H9 (cell line): ENCODE data around the gene RELL1. TPM values are rescaled to one million over a fixed set of nuclear protein-coding genes. Genes with fewer than 3 reads are reported as not detected.

Experiments used
- DNase-seq: peaks from one replicate; pipeline ENCODE4 v3.0.0-alpha.2; 2017
- H2AFZ ChIP-seq: one replicate; pipeline ENCODE4 v1.6.1; 2013; ENCODE audit warnings: mild to moderate bottlenecking, low read length, control low read depth, moderate library complexity
- H2AK5ac ChIP-seq: 2 replicates; pipeline ENCODE4 v1.6.1; 2013; ENCODE audit warnings: low read length, control low read depth, mixed read lengths; ENCODE audit not compliant: insufficient read length
- H2BK120ac ChIP-seq: one replicate; pipeline ENCODE4 v1.6.1; 2013; ENCODE audit warnings: low read depth, mild to moderate bottlenecking, low read length, control low read depth, inconsistent platforms; ENCODE audit not compliant: poor library complexity, severe bottlenecking
- H2BK12ac ChIP-seq: 2 replicates; pipeline ENCODE4 v1.6.1; 2013; ENCODE audit warnings: low read length, control low read depth, mixed read lengths, low read depth; ENCODE audit not compliant: insufficient read length
- H2BK15ac ChIP-seq: 2 replicates; pipeline ENCODE4 v1.6.1; 2013; ENCODE audit warnings: low read depth, low read length, control low read depth
- H2BK20ac ChIP-seq: one replicate; pipeline ENCODE4 v1.6.1; 2013; ENCODE audit warnings: low read depth, mild to moderate bottlenecking, low read length, control low read depth, inconsistent platforms; ENCODE audit not compliant: poor library complexity, severe bottlenecking
- H2BK5ac ChIP-seq: 2 replicates; pipeline ENCODE4 v1.6.1; 2013; ENCODE audit warnings: low read length, control low read depth, mixed read lengths; ENCODE audit not compliant: insufficient read length
- H3K14ac ChIP-seq: 2 replicates; pipeline ENCODE4 v1.6.1; 2013; ENCODE audit warnings: low read length, control low read depth; ENCODE audit not compliant: insufficient read depth
- H3K18ac ChIP-seq: 2 replicates; pipeline ENCODE4 v1.6.1; 2013; ENCODE audit warnings: low read depth, mild to moderate bottlenecking, mixed read lengths, low read length, control low read depth; ENCODE audit not compliant: insufficient read length
- H3K23ac ChIP-seq: 2 replicates; pipeline ENCODE4 v1.6.1; 2013; ENCODE audit warnings: low read length, control low read depth, mixed read lengths, low read depth; ENCODE audit not compliant: insufficient read length
- H3K23me2 ChIP-seq: 2 replicates; pipeline ENCODE4 v1.6.1; 2013; ENCODE audit warnings: low read depth, mild to moderate bottlenecking, mixed read lengths, low read length, control low read depth; ENCODE audit not compliant: insufficient read length, poor library complexity, severe bottlenecking
- H3K27ac ChIP-seq: 2 replicates; pipeline ENCODE4 v1.5.1; 2013; ENCODE audit warnings: low read length, control low read depth, mixed read lengths, low read depth; ENCODE audit not compliant: insufficient read length
- H3K27me3 ChIP-seq: 2 replicates; pipeline ENCODE4 v1.6.1; 2013; ENCODE audit warnings: low read length, control low read depth, inconsistent platforms; ENCODE audit not compliant: insufficient read depth
- H3K4ac ChIP-seq: 2 replicates; pipeline ENCODE4 v1.6.1; 2013; ENCODE audit warnings: low read depth, mild to moderate bottlenecking, control low read depth, inconsistent platforms, low read length, moderate library complexity
- H3K4me1 ChIP-seq: 2 replicates; pipeline ENCODE4 v1.6.1; 2013; ENCODE audit warnings: low read length, control low read depth, inconsistent platforms; ENCODE audit not compliant: insufficient read depth
- H3K4me2 ChIP-seq: 2 replicates; pipeline ENCODE4 v1.6.1; 2013; ENCODE audit warnings: low read length, control low read depth, mixed read lengths; ENCODE audit not compliant: insufficient read length, insufficient read depth
- H3K56ac ChIP-seq: 2 replicates; pipeline ENCODE4 v1.6.1; 2013; ENCODE audit warnings: low read depth, mild to moderate bottlenecking, mixed read lengths, low read length, control low read depth; ENCODE audit not compliant: insufficient read length
- H3K79me1 ChIP-seq: 2 replicates; pipeline ENCODE4 v1.6.1; 2013; ENCODE audit warnings: low read depth, mild to moderate bottlenecking, moderate library complexity, low read length, control low read depth, inconsistent platforms; ENCODE audit not compliant: insufficient read depth, poor library complexity, severe bottlenecking
- H3K79me2 ChIP-seq: 2 replicates; pipeline ENCODE4 v1.6.1; 2013; ENCODE audit warnings: low read length, control low read depth, inconsistent platforms; ENCODE audit not compliant: insufficient read depth
- H3K9ac ChIP-seq: 2 replicates; pipeline ENCODE4 v1.6.1; 2013; ENCODE audit warnings: low read length, control low read depth, mixed read lengths; ENCODE audit not compliant: insufficient read length; ENCODE audit errors: extremely low read depth
- H3K9me3 ChIP-seq: one replicate; pipeline ENCODE4 v1.6.1; 2013; ENCODE audit warnings: low read depth, low read length, inconsistent platforms; ENCODE audit not compliant: control insufficient read depth
- H3T11ph ChIP-seq: one replicate; pipeline ENCODE4 v1.6.1; 2013; ENCODE audit warnings: mild to moderate bottlenecking, low read length, control low read depth, inconsistent platforms
- H4K20me1 ChIP-seq: one replicate; pipeline ENCODE4 v1.6.1; 2013; ENCODE audit not compliant: control insufficient read depth, insufficient read length, insufficient read depth
- H4K5ac ChIP-seq: 2 replicates; pipeline ENCODE4 v1.6.1; 2013; ENCODE audit warnings: low read depth, mild to moderate bottlenecking, mixed read lengths, low read length, control low read depth; ENCODE audit not compliant: insufficient read length
- H4K8ac ChIP-seq: replicated peaks from 2 replicates; pipeline ENCODE4 v1.6.1; 2013; ENCODE audit warnings: low read length, control low read depth, mixed read lengths, low read depth; ENCODE audit not compliant: insufficient read length
- H4K91ac ChIP-seq: 2 replicates; pipeline ENCODE4 v1.6.1; 2013; ENCODE audit warnings: low read depth, mild to moderate bottlenecking, moderate library complexity, mixed read lengths, low read length, control low read depth; ENCODE audit not compliant: insufficient read length
- H3K27ac Mint-ChIP-seq, 3 experiments: 2 replicates in 2 of 3; 3 replicates in 1 of 3; pipeline ENCODE4 v1.8.0; 2020 to 2021; ENCODE audit warnings: mixed read lengths in 3 of 3, mild to moderate bottlenecking in 1 of 3, moderate library complexity in 1 of 3
- H3K27me3 Mint-ChIP-seq: 2 replicates; pipeline ENCODE4 v1.8.0; 2021; ENCODE audit warnings: low read depth, mild to moderate bottlenecking, moderate library complexity, mixed read lengths
- H3K36me3 Mint-ChIP-seq, 3 experiments: 2 replicates in 2 of 3; 3 replicates in 1 of 3; pipeline ENCODE4 v1.8.0; 2020 to 2021; ENCODE audit warnings: low read depth in 3 of 3, mixed read lengths in 3 of 3; ENCODE audit not compliant: insufficient read depth in 1 of 3
- H3K4me1 Mint-ChIP-seq, 2 experiments: 2 replicates each; pipeline ENCODE4 v1.8.0; 2020; ENCODE audit warnings: mixed read lengths in 2 of 2
- H3K4me3 Mint-ChIP-seq, 2 experiments: 2 replicates in 1 of 2; 3 replicates in 1 of 2; pipeline ENCODE4 v1.8.0; 2020 to 2021; ENCODE audit warnings: mild to moderate bottlenecking in 2 of 2, mixed read lengths in 2 of 2, moderate library complexity in 1 of 2
- H3K9me3 Mint-ChIP-seq, 2 experiments: 2 replicates in 1 of 2; 3 replicates in 1 of 2; pipeline ENCODE4 v1.8.0; 2020; ENCODE audit warnings: mild to moderate bottlenecking in 2 of 2, mixed read lengths in 2 of 2, moderate library complexity in 1 of 2
- CTCF ChIP-seq: fragments of 200-600 bp; sonication (generic); conservative IDR thresholded peaks from 3 replicates; pipeline ENCODE4 v1.8.0; 2021; ENCODE audit warnings: antibody characterized with exemption, mild to moderate bottlenecking
- WGBS: extraction: QIAGEN DNeasy Blood & Tissue Kit; methylation state at CpG from one replicate; pipeline ENCODE4 v1.1.7; 2013; ENCODE audit warnings: missing lambda C conversion rate, low lambda C conversion rate, mixed read lengths; ENCODE audit not compliant: insufficient read length; ENCODE audit errors: extremely low coverage; 5-methylcytosine and 5-hydroxymethylcytosine counted together
- total RNA-seq: library from RNA; stranded (reverse); gene quantifications from 2 replicates; pipeline ENCODE4 v1.2.1, GENCODE V29; 2021

The RELL1 gene
- total RNA-seq, 1 experiment from 2014 or later, result 10.8 TPM

- Histone ChIP-seq H2BK15ac (no peak overlapping the region), H4K91ac (no peak overlapping the region), H3K79me1 (no peaks in the 10 kb centered on the region), H3K14ac (no peak overlapping the region), H4K20me1 (no peaks in the 10 kb centered on the region), H3K27ac (no peak overlapping the region), H3K9ac (no peak overlapping the region), H3T11ph (no peak overlapping the region), H4K5ac (no peak overlapping the region), H2BK20ac (no peak overlapping the region), H3K4me1 (no peaks in the 10 kb centered on the region), H3K4me2 (no peak overlapping the region), H3K18ac (no peak overlapping the region), H2AK5ac (no peak overlapping the region), H3K79me2 (no peaks in the 10 kb centered on the region; the same call in 1 of the 2 replicates), H2AFZ (no peak overlapping the region), H3K9me3 (no peaks in the 10 kb centered on the region), H3K23ac (no peak overlapping the region), H3K4ac (no peak overlapping the region), H3K56ac (no peak overlapping the region), H4K8ac (no peak overlapping the region), H3K27me3 (no peaks in the 10 kb centered on the region), H2BK12ac (no peak overlapping the region), H3K23me2 (no peaks in the 10 kb centered on the region), H2BK120ac (no peak overlapping the region), H2BK5ac (no peak overlapping the region)
- H3K27ac Mint-ChIP-seq, result no peak overlapping the region
- no peaks in the 10 kb centered on the region for H3K36me3 Mint-ChIP-seq
- peaks cover 5 to 8% of the 10 kb centered on the region in 2 experiments for H3K4me1 Mint-ChIP-seq
- H3K27me3 Mint-ChIP-seq, result no peaks in the 10 kb centered on the region
- no peak for DNase-seq
- H3K4me3 Mint-ChIP-seq, result no peak overlapping the region
- H3K9me3 Mint-ChIP-seq, result no peaks in the 10 kb centered on the region
- no CpG with 5 or more reads among the region's 4 CpGs for WGBS
- TF ChIP-seq CTCF, result no peak
These were observed 29.8 kb upstream of the RELL1 start for GRCh38 chr4:37715889-37716402.
